ENCODE measurements around the gene GRB14. TPM values are rescaled to one million over a fixed set of nuclear protein-coding genes. Genes with fewer than 3 reads are reported as not detected.

Gene GRB14
- total RNA-seq, 4 donors from 2014 or later, result 2.1 to 14.9 (median 3.4) TPM

- intact Hi-C loops (cut with DNase I; ENCODE audit: low total_unique reads), result no loop called here
- ATAC-seq (no peak), DNase-seq (no peak)
- H3K27me3 ChIP-seq, result no peaks in the 10 kb centered on the region
- H3K4me1 ChIP-seq, result peaks cover 5 to 10% of the 10 kb centered on the region in 2 donors
- TF ChIP-seq CTCF (IDR thresholded peaks at IDR 0.05 in 4 of 5, conservative IDR thresholded peaks at IDR 0.05 in 1 of 5) (no peak), POLR2A (IDR thresholded peaks at IDR 0.05) (no peak)
- in situ Hi-C loops (cut with MboI; ENCODE audit: low sequenced_read_pairs in 4 of 4), result no loop called here
- no peaks in the 10 kb centered on the region for H3K36me3 ChIP-seq
- H3K9me3 ChIP-seq, result no peaks in the 10 kb centered on the region
- H3K4me3 ChIP-seq, result no peak overlapping the region
- no peak overlapping the region for H3K27ac ChIP-seq
Measured at GRCh38 chr2:164662868-164663631, 41.8 kb upstream of the GRB14 start.

DNA sequence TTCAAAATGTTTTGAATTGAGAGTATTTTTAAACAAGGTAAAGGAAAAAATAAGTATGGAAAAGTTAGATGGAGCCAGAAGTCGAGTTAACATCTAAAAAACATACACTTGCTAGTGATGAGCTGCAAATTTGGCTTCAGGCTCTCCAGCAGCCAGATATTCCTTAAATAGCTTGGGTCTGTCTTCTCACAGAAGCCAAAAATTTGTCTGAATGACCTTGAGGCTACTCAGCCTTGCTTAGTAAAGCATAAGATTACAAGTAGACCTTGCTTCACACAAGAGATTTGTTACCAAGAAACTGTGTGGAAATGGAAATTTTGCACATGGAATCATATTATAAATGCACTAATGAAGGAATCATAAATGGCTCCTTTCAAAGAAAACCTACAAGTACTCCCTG lies 40.8 kb upstream of the GRB14 start:
- Histone ChIP-seq H3K36me3 (no peaks in the 10 kb centered on the region), H3K4me1 (peaks cover 5 to 10% of the 10 kb centered on the region in 2 donors), H3K4me3 (no peak overlapping the region), H3K9me3 (no peaks in the 10 kb centered on the region), H3K27me3 (no peaks in the 10 kb centered on the region), H3K27ac (no peak overlapping the region)
- DNase-seq (no peak), ATAC-seq (no peak)
- TF ChIP-seq POLR2A (IDR thresholded peaks at IDR 0.05), result no peak
- no peak for TF ChIP-seq CTCF (IDR thresholded peaks at IDR 0.05 in 4 of 5, conservative IDR thresholded peaks at IDR 0.05 in 1 of 5)
- in situ Hi-C loops (cut with MboI; ENCODE audit: low sequenced_read_pairs in 4 of 4) (no loop called here), intact Hi-C loops (cut with DNase I; ENCODE audit: low total_unique reads) (no loop called here)

- Histone ChIP-seq H3K36me3 (no peaks in the 10 kb centered on the region), H3K27ac (no peak overlapping the region), H3K9me3 (no peaks in the 10 kb centered on the region), H3K27me3 (no peaks in the 10 kb centered on the region), H3K4me1 (peaks cover 5 to 10% of the 10 kb centered on the region in 2 donors), H3K4me3 (no peak overlapping the region)
- DNase-seq (no peak), ATAC-seq (no peak)
- intact Hi-C loops (cut with DNase I; ENCODE audit: low total_unique reads), result no loop called here
- TF ChIP-seq POLR2A (IDR thresholded peaks at IDR 0.05) (no peak), CTCF (IDR thresholded peaks at IDR 0.05 in 4 of 5, conservative IDR thresholded peaks at IDR 0.05 in 1 of 5) (no peak)
- in situ Hi-C loops (cut with MboI; ENCODE audit: low sequenced_read_pairs in 4 of 4), result no loop called here
Measured at GRCh38 chr2:164661349-164661748, 40.1 kb upstream of the GRB14 start.

GRCh38 chr2:164657129-164657528 lies 35.8 kb upstream of the GRB14 start:
- ATAC-seq (no peak), DNase-seq (no peak)
- no peaks in the 10 kb centered on the region for H3K9me3 ChIP-seq
- in situ Hi-C loops (cut with MboI; ENCODE audit: low sequenced_read_pairs in 4 of 4) (no loop called here), intact Hi-C loops (cut with DNase I; ENCODE audit: low total_unique reads) (no loop called here)
- peaks cover under 1 to 8% of the 10 kb centered on the region in 2 donors for H3K4me1 ChIP-seq
- no peak overlapping the region for H3K4me3 ChIP-seq
- no peaks in the 10 kb centered on the region for H3K27me3 ChIP-seq
- no peaks in the 10 kb centered on the region for H3K36me3 ChIP-seq
- TF ChIP-seq CTCF (IDR thresholded peaks at IDR 0.05 in 4 of 5, conservative IDR thresholded peaks at IDR 0.05 in 1 of 5) (no peak), POLR2A (IDR thresholded peaks at IDR 0.05) (no peak)
- H3K27ac ChIP-seq, result no peak overlapping the region
